IMR-90 (cell line): ENCODE results near the gene CDK5RAP2.

Experiments used
- CEBPB ChIP-seq: IDR thresholded peaks from 2 replicates; pipeline ENCODE4 v1.6.1; 2012; ENCODE audit warnings: low read depth, low read length, improper control_type of control experiment
- MXI1 ChIP-seq: IDR thresholded peaks from 2 replicates; pipeline ENCODE4 v1.6.1; 2012; ENCODE audit warnings: low read depth, mild to moderate bottlenecking, low read length, moderate library complexity, borderline replicate concordance
- POLR2A ChIP-seq: IDR thresholded peaks from 2 replicates; pipeline ENCODE4 v1.6.1; 2012; ENCODE audit warnings: mild to moderate bottlenecking, low read depth, low read length
- RAD21 ChIP-seq: IDR thresholded peaks from 2 replicates; pipeline ENCODE4 v1.6.1; 2012; ENCODE audit warnings: low read length, improper control_type of control experiment
- TF ChIP-seq, protein P1 (sequence below): conservative IDR thresholded peaks from 2 replicates; pipeline ENCODE4 v1.5.1; 2012; ENCODE audit warnings: mild to moderate bottlenecking, low read depth, low read length, improper control_type of control experiment

DNA sequence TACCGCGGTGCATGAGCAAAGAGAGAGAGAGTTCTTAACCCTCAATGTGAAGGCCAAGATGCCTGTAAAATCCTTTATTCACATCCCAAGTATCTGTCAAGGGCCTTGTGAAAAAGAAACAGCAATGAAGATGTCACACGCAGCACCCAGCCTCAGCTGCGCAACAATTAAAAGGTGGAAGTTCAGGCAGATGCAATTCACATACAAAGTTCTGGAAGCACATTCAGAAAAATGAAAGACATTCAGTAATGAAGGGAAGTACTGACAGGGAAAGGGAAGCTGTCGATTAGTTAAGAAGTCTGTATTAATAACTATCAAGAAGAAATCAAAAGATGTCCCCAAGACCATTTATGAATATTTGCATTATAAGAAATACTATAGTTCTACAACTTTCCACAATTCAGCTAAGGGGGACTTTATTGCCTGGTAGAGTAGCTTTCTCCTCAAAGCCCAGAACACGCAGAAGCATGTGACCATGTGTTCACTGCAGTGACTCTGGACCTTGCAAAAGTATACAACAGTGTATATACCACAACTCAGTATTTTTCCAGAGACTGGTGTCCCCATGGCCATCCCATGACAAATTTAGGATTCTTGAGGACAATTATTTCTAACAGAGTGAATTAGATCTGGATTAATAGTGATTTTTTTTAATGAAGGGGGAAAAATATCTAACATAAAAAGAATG is 137.5 kb downstream of the CDK5RAP2 start:
- no peak for TF ChIP-seq CEBPB
- no peak for TF ChIP-seq RAD21
- no peak for TF ChIP-seq MXI1
- no peak for TF ChIP-seq POLR2A
- TF ChIP-seq, protein P1, sequence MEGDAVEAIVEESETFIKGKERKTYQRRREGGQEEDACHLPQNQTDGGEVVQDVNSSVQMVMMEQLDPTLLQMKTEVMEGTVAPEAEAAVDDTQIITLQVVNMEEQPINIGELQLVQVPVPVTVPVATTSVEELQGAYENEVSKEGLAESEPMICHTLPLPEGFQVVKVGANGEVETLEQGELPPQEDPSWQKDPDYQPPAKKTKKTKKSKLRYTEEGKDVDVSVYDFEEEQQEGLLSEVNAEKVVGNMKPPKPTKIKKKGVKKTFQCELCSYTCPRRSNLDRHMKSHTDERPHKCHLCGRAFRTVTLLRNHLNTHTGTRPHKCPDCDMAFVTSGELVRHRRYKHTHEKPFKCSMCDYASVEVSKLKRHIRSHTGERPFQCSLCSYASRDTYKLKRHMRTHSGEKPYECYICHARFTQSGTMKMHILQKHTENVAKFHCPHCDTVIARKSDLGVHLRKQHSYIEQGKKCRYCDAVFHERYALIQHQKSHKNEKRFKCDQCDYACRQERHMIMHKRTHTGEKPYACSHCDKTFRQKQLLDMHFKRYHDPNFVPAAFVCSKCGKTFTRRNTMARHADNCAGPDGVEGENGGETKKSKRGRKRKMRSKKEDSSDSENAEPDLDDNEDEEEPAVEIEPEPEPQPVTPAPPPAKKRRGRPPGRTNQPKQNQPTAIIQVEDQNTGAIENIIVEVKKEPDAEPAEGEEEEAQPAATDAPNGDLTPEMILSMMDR, result no peak
